ENCODE measurements around the gene HDDC2. TPM values are rescaled to one million over a fixed set of nuclear protein-coding genes. Genes with fewer than 3 reads are reported as not detected.

HDDC2 gene
- polyA plus RNA-seq, 1 donor from 2014 or later: 75.2 TPM

- Histone ChIP-seq H3F3A (ENCODE audit: insufficient read depth, low read length, poor library complexity, severe bottlenecking) (no peaks in the 10 kb centered on the region), H2AFZ (ENCODE audit: low read depth, low read length) (no peak overlapping the region), H4K20me1 (ENCODE audit: insufficient read depth) (no peaks in the 10 kb centered on the region), H3K9me3 (ENCODE audit: low read length) (no peaks in the 10 kb centered on the region), H3K9me2 (ENCODE audit: insufficient read depth, low read length) (no peaks in the 10 kb centered on the region), H3K27ac (ENCODE audit: low read length) (no peak overlapping the region), H3K9ac (ENCODE audit: low read length) (no peak overlapping the region), H3K27me3 (ENCODE audit: insufficient read depth, low read depth, low read length) (no peaks in the 10 kb centered on the region), H3K4me2 (ENCODE audit: low read length) (no peak overlapping the region), H3K79me2 (replicated peaks; ENCODE audit: insufficient read depth, low read length) (no peaks in the 10 kb centered on the region), H3K36me3 (ENCODE audit: insufficient read depth, low read length) (no peaks in the 10 kb centered on the region), H3K4me3 (ENCODE audit: low read length) (no peak overlapping the region)
- TF ChIP-seq POLR2AphosphoS5 (IDR thresholded peaks at IDR 0.05) (no peak), MXI1 (conservative IDR thresholded peaks at IDR 0.05; ENCODE audit: poor library complexity, severe bottlenecking) (no peak), EZH2 (IDR thresholded peaks at IDR 0.05; ENCODE audit: borderline replicate concordance, insufficient read depth, low read length, poor library complexity, severe bottlenecking) (no peak), TAF1 (IDR thresholded peaks at IDR 0.05; ENCODE audit: low read depth) (no peak), CTCF (IDR thresholded peaks at IDR 0.05; ENCODE audit: poor library complexity, severe bottlenecking) (no peak), EP300 (conservative IDR thresholded peaks at IDR 0.05; ENCODE audit: poor library complexity, severe bottlenecking) (no peak), SMC3 (conservative IDR thresholded peaks at IDR 0.05; ENCODE audit: poor library complexity) (no peak), REST (IDR thresholded peaks at IDR 0.05; ENCODE audit: borderline replicate concordance) (no peak), RAD21 (conservative IDR thresholded peaks at IDR 0.05) (no peak)
These were observed 70.6 kb downstream of the HDDC2 start for GRCh38 chr6:125231133-125231532.

DNA sequence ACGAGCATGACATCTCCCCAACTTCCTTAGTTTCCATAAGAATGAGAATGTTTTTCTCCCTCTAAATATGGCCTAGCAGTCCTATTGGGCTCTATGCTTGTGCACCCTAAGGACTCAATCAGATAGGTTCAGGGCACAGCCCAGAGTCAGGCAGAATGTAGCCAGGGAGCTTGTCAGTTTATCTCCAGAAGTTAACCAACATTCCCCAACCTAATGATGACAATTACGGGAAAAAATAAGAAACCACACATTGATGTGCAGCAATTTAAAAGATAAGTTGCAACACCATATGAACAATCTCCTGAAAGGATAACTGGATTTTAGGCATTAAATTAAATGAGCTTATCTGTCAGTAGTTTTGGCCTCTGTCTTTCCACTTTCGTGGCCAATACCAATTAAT lies 71.1 kb downstream of the HDDC2 start:
- TF ChIP-seq POLR2AphosphoS5 (IDR thresholded peaks at IDR 0.05) (no peak), EP300 (conservative IDR thresholded peaks at IDR 0.05; ENCODE audit: poor library complexity, severe bottlenecking) (no peak), REST (IDR thresholded peaks at IDR 0.05; ENCODE audit: borderline replicate concordance) (no peak), MXI1 (conservative IDR thresholded peaks at IDR 0.05; ENCODE audit: poor library complexity, severe bottlenecking) (no peak), RAD21 (conservative IDR thresholded peaks at IDR 0.05) (no peak), EZH2 (IDR thresholded peaks at IDR 0.05; ENCODE audit: borderline replicate concordance, insufficient read depth, low read length, poor library complexity, severe bottlenecking) (no peak), SMC3 (conservative IDR thresholded peaks at IDR 0.05; ENCODE audit: poor library complexity) (no peak), TAF1 (IDR thresholded peaks at IDR 0.05; ENCODE audit: low read depth) (no peak), CTCF (IDR thresholded peaks at IDR 0.05; ENCODE audit: poor library complexity, severe bottlenecking) (no peak)
- Histone ChIP-seq H3K79me2 (replicated peaks; ENCODE audit: insufficient read depth, low read length) (no peaks in the 10 kb centered on the region), H3K4me2 (ENCODE audit: low read length) (no peak overlapping the region), H3K27ac (ENCODE audit: low read length) (no peak overlapping the region), H3K9me2 (ENCODE audit: insufficient read depth, low read length) (no peaks in the 10 kb centered on the region), H3K9me3 (ENCODE audit: low read length) (no peaks in the 10 kb centered on the region), H3F3A (ENCODE audit: insufficient read depth, low read length, poor library complexity, severe bottlenecking) (no peaks in the 10 kb centered on the region), H2AFZ (ENCODE audit: low read depth, low read length) (no peak overlapping the region), H4K20me1 (ENCODE audit: insufficient read depth) (no peaks in the 10 kb centered on the region), H3K27me3 (ENCODE audit: insufficient read depth, low read depth, low read length) (no peaks in the 10 kb centered on the region), H3K9ac (ENCODE audit: low read length) (no peak overlapping the region), H3K36me3 (ENCODE audit: insufficient read depth, low read length) (no peaks in the 10 kb centered on the region), H3K4me3 (ENCODE audit: low read length) (no peak overlapping the region)
